HL-60/S4 treated with phorbol 12-myristate 13-acetate at 8.2 ng/mL for 4 days and 3 days (cell line): Measurements from ENCODE around the gene CNTN6.

Source experiments
- in situ Hi-C: fragments of 300-500 bp; cut with MboI; formaldehyde crosslinking; loops from 2 replicates; pipeline ENCODE4 v1.15.0; 2022; ENCODE audit warnings: low sequenced_read_pairs

Gene CNTN6

DNA sequence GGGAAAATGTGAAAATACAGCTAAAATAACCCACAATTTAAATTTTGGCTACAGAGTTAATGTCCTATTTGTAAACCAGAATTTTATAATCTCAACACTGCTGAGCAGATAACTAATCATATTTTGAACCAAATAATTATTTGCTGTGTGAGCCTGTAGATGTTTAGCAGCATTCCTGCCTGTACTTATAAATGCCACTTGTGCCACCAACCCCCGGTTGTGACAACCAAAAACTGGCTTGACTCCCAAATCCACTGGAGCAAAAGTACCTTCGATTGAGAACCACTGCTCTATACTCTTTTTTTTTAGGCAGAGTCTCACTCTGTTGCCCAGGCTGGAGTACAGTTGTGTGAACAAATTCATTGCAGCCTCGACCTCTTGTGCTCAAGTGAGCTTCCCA lies 78.5 kb downstream of the CNTN6 start:
- in situ Hi-C loops, result no loop called here

- in situ Hi-C loops, result no loop called here
Measured at GRCh38 chr3:1172644-1173043, 79.8 kb downstream of the CNTN6 start.

- in situ Hi-C loops, result no loop called here
Measured at GRCh38 chr3:1179146-1179545, 86.3 kb downstream of the CNTN6 start.

GRCh38 chr3:1183320-1184048 lies 90.7 kb downstream of the CNTN6 start:
- in situ Hi-C loops, result no loop called here

DNA sequence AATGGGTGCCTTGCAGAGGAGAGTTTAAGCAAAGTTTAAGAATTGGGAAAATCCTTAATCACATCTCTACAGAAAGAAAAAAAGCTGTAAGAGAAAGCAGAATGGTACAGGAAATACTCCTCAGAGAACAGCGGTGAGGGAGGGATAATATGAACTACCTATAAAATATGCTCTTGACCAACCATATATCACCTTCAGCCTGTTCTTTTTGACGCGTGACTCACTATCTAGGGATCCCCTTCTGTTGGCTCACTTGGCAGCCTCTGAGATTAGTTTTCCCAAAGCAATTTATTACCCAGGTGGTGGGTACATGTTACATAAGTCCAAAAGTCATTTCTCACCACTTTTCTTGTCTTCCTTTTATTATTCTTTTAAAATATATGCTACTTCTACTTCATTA lies 97.7 kb downstream of the CNTN6 start:
- in situ Hi-C loops, result no loop called here

GRCh38 chr3:1191026-1191425 lies 98.2 kb downstream of the CNTN6 start:
- in situ Hi-C loops, result no loop called here

- in situ Hi-C loops, result no loop called here
Measured at GRCh38 chr3:1195947-1196346, 103.1 kb downstream of the CNTN6 start.

DNA sequence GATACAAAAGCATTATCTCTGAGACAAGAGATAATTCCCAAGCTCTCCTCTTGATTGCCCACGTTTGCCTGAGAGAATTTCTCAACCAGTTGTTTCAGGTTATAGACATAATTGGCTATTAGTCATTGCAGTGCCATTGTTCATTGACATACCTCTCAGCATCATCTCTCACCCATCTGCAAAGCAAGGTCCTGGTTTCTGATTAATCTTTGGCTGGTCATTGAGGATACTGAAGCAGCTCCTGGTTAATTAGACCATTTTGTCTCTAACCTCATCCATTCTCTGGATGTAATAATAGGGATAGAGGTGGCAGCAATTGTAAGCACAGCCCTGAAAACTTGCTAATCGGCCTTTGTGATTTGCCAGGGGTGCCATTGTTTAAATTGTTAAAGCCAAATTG lies 104.2 kb downstream of the CNTN6 start:
- in situ Hi-C loops, result no loop called here

- in situ Hi-C loops, result no loop called here
Measured at GRCh38 chr3:1200371-1200770, 107.5 kb downstream of the CNTN6 start.

DNA sequence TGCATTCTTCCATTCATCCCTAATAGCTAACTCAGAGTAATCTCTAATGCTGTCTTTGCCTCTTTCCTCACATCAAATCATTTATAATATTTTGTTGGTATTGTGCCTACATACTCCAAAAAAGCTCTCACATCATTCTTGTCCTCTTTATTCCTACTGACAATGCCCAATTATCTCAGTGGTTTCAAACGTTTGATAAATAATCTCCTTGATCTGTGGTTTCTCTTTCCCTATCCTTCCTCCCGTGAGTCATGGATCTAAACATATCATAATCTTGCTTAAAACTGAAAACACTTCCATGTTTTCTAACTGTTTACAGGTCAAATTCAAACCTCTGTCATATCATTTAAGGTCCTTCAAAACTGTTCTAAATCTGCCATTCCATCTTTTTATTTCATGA lies 115.1 kb downstream of the CNTN6 start:
- in situ Hi-C loops, result no loop called here

DNA sequence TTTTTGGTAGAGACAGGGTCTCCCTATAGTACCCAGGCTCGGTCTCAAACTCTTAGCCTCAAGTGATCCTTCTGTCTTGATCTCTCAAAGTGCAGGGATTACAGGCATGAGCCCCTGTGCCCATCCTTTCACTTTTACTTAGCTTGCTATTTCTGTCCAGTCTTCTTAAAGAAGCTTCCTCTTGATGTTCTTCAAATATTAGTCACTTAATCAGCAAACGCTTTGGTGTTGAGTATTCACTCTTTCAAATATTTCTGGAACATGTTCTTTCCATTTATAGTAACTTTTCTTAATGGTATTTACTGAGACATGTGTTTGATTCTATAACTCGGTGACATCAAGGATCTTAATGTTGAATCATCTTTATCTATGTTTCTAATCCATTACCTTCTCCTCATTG lies 122.1 kb downstream of the CNTN6 start:
- in situ Hi-C loops, result no loop called here

DNA sequence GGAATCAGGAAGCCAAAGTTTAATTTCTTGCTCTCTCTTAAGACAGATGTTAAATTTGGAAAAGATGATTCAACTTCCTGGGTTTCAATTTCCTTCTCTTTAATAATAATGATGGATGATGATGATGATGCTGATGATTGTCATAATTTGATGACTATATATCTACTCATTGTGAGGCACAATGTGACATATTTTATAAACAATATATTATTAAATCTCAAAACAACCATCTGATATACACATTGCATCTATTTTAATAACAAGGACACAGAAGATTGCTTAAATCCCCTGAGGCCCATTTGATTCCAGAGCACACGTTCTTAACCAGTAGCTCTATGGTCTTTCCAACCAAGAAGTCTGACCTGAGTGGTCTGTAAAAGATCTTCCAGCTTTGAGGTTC lies 124.0 kb downstream of the CNTN6 start:
- in situ Hi-C loops, result no loop called here

GRCh38 chr3:1227111-1227510 lies 134.3 kb downstream of the CNTN6 start:
- in situ Hi-C loops, result no loop called here

DNA sequence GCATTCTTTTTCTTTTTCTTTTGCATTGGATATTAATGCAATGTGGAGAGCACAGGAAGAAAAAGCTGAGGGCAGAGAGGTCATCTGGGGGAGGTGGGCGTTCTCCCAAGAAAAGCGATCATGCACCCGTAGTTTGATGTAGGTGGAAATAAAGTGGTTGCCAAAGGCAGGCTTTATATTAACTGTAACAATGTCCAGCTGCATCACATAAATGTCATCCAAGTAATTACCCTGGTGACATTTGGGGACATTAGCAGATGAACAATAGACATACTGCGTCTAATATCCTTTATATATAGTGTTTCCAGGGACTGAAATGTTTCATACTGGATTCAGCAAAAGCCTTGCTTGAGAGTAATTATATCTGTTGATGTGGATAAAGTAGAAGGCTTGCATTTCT lies 135.5 kb downstream of the CNTN6 start:
- in situ Hi-C loops, result no loop called here

DNA sequence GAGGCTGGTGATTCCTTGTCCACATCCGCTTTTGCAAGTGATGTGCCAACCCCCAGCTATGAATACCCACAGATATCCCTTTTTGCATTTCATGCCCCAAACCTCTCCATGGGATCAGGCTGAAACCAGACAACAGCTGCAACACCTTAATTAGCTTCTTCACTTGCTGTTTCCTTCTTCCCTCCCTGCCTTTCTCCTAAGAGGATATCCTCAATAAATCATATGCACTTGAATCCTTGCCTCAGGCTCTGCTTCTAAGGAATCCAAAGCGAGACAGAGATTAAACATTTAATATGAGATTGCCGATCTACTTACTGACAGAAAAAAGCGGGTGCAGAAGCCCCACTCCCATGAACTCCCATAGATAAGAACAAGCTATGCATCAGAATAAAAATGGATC lies 138.1 kb downstream of the CNTN6 start:
- in situ Hi-C loops, result no loop called here

DNA sequence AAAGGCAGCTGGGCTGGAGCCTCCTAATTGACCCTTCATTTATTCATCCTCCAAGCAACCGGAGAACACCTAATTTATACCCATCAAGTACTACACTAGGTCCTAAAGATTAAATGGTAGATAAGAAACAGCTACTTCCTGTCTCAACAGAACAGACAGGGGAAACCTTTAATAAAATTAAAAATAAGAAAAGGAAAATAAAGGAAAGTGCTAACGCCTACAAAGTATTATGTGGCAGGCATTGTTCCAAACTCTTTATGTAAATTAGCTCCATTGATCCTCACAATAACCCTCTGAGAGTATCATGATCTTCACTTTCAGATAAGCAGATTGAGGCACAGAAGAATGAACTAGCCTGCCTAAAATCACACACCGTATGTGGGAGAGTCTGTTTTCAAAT lies 139.5 kb downstream of the CNTN6 start:
- in situ Hi-C loops, result no loop called here

DNA sequence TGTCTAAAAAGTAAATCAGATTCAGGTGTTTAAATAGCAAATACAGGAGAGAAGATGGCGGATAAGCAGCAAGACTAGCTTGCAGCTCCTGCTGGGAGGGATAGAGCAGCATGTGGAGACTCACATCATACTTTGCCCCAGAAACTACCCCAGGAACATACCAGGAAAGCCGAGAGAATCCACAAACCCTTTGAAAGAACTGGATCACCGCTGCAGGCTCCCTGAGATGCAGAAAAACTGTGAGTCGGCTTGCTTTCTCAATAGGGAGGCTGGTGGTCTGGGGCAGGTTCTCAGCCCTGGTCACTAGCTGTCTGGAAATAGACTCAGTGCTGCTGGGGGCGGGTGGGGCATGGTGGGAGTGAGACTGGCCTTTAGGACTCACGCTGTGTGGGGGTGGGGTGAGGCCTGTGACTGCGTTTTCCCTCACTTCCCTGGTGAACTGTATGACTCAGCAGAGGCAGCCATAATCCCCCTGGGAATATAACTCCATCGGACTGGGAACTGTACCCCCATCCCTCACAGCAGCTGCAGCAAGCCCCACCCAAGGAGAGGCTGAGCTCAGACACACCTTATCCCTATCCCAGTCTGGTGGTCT lies 142.8 kb downstream of the CNTN6 start:
- in situ Hi-C loops, result no loop called here

GRCh38 chr3:1251282-1252060 lies 158.6 kb downstream of the CNTN6 start:
- in situ Hi-C loops, result no loop called here

GRCh38 chr3:1252061-1252430 lies 159.2 kb downstream of the CNTN6 start:
- in situ Hi-C loops, result no loop called here

DNA sequence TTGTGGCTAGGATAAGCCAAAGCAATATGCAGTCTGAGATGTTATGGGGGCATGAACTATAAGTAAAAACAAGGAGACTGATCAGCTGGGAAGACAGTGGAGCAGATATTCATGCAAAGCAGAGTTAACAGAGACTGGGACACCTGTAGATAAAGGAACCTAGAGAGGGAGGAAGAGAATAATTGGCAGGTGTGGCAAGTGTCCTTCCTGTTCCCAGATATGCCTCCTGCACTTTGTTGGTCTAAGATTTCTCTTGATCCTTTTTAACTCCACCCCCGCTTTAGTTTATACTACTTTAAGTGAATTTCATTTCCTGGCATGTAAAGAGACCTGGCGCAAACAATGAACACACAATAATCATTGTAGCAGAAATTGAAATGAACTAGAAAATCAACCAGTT lies 169.4 kb downstream of the CNTN6 start:
- in situ Hi-C loops, result no loop called here

- in situ Hi-C loops, result no loop called here
Measured at GRCh38 chr3:1263121-1263520, 170.3 kb downstream of the CNTN6 start.

DNA sequence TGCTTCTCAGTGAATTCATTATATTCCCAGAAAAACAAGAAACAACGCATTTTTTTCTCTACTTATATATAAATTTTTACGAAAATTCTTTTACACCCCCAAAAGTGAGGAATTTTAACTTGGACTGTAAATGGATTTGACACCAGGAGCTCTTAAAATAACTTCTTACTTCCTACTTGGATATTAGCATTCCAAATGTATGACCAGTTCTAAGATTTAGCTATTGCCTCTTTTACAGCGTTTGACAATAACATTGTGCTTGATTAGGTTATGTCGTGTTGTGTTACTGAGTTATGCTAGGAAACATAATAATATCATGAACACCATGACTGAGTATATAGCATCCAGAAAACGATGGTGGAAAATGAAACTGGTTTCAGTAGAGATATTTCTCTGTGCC lies 177.0 kb downstream of the CNTN6 start:
- in situ Hi-C loops, result no loop called here
